GM23338 (cell line): ENCODE data around the gene IRAK2. TPM values are rescaled to one million over a fixed set of nuclear protein-coding genes. Genes with fewer than 3 reads are reported as not detected.

ENCODE experiments used
- ATAC-seq: fragments of 200-7000 bp; cut with Tn5 transposase; 3 replicates; pipeline ENCODE4 v1.9.1; 2020
- DNase-seq: peaks from one replicate; pipeline ENCODE4 v3.0.0-alpha.2; 2015; ENCODE audit warnings: low spot score
- H2AFZ ChIP-seq: fragments of 200-600 bp; sonication (generic); 2 replicates; pipeline ENCODE4 v1.8.0; 2016; ENCODE audit warnings: antibody characterized with exemption, mild to moderate bottlenecking, moderate library complexity
- H3F3A ChIP-seq: fragments of 200-600 bp; sonication (generic); replicated peaks from 2 replicates; pipeline ENCODE4 v1.8.0; 2017; ENCODE audit warnings: antibody characterized with exemption, mixed run types, low read depth
- H3K27ac ChIP-seq: fragments of 200-600 bp; sonication (generic); 2 replicates; pipeline ENCODE4 v1.6.1; 2016; ENCODE audit warnings: low read depth
- H3K27me3 ChIP-seq: fragments of 200-600 bp; sonication (generic); 2 replicates; pipeline ENCODE4 v1.8.0; 2016; ENCODE audit warnings: mild to moderate bottlenecking, mixed run types, moderate library complexity; ENCODE audit not compliant: insufficient read depth
- H3K36me3 ChIP-seq: fragments of 200-600 bp; sonication (generic); 2 replicates; pipeline ENCODE4 v1.8.0; 2016; ENCODE audit warnings: mild to moderate bottlenecking; ENCODE audit not compliant: insufficient read depth
- H3K4me1 ChIP-seq: fragments of 200-600 bp; sonication (generic); 2 replicates; pipeline ENCODE4 v1.8.0; 2016; ENCODE audit warnings: mild to moderate bottlenecking, moderate library complexity; ENCODE audit not compliant: insufficient read depth
- H3K4me2 ChIP-seq: fragments of 200-600 bp; sonication (generic); 2 replicates; pipeline ENCODE4 v1.7.1; 2017; ENCODE audit warnings: mixed run types
- H3K4me3 ChIP-seq: fragments of 200-600 bp; sonication (generic); 2 replicates; pipeline ENCODE4 v1.6.1; 2016; ENCODE audit warnings: mixed run types
- H3K79me2 ChIP-seq: fragments of 200-600 bp; sonication (generic); replicated peaks from 2 replicates; pipeline ENCODE4 v1.8.0; 2017; ENCODE audit warnings: mild to moderate bottlenecking; ENCODE audit not compliant: insufficient read depth
- H3K9me2 ChIP-seq: fragments of 200-600 bp; sonication (generic); 2 replicates; pipeline ENCODE4 v1.8.0; 2017; ENCODE audit not compliant: insufficient read depth
- H4K20me1 ChIP-seq: fragments of 200-600 bp; sonication (generic); replicated peaks from 2 replicates; pipeline ENCODE4 v1.8.0; 2017; ENCODE audit warnings: mild to moderate bottlenecking; ENCODE audit not compliant: insufficient read depth
- H3K27ac Mint-ChIP-seq: 2 replicates; pipeline ENCODE4 v1.8.0; 2020; ENCODE audit warnings: inconsistent platforms, mild to moderate bottlenecking, moderate library complexity, mixed read lengths
- H3K27me3 Mint-ChIP-seq: 3 replicates; pipeline ENCODE4 v1.8.0; 2022; ENCODE audit warnings: low read depth, mild to moderate bottlenecking, moderate library complexity, mixed read lengths, inconsistent platforms; ENCODE audit not compliant: insufficient read depth, poor library complexity
- H3K36me3 Mint-ChIP-seq: 3 replicates; pipeline ENCODE4 v1.8.0; 2021; ENCODE audit warnings: low read depth, mild to moderate bottlenecking, inconsistent platforms, moderate library complexity, mixed read lengths
- H3K4me1 Mint-ChIP-seq: 3 replicates; pipeline ENCODE4 v1.8.0; 2020; ENCODE audit warnings: mild to moderate bottlenecking, inconsistent platforms, mixed read lengths
- H3K4me3 Mint-ChIP-seq: 3 replicates; pipeline ENCODE4 v1.8.0; 2021; ENCODE audit warnings: moderate library complexity, mild to moderate bottlenecking, inconsistent platforms, mixed read lengths
- H3K9me3 Mint-ChIP-seq: 3 replicates; pipeline ENCODE4 v1.8.0; 2020; ENCODE audit warnings: moderate library complexity, mild to moderate bottlenecking, inconsistent platforms, mixed read lengths
- NANOG ChIP-seq: IDR thresholded peaks from 2 replicates; pipeline ENCODE4 v1.6.1; 2016; ENCODE audit warnings: antibody characterized with exemption, borderline replicate concordance
- POLR2AphosphoS5 ChIP-seq: IDR thresholded peaks from 2 replicates; pipeline ENCODE4 v1.6.1; 2016; ENCODE audit warnings: antibody characterized with exemption, low read depth
- STAT1 ChIP-seq: IDR thresholded peaks from one replicate; pipeline ENCODE4 v1.6.1; 2016; ENCODE audit warnings: antibody characterized with exemption; ENCODE audit not compliant: unreplicated experiment
- ZNF331 ChIP-seq: fragments of 250-450 bp; sonication (Bioruptor Pico); IDR thresholded peaks from 2 replicates; pipeline ENCODE4 v1.5.0; 2020; ENCODE audit warnings: low read depth, mild to moderate bottlenecking, moderate library complexity
- ZNF462 ChIP-seq: fragments of 250-450 bp; sonication (Bioruptor Pico); IDR thresholded peaks from 2 replicates; pipeline ENCODE4 v1.5.0; 2020; ENCODE audit warnings: mild to moderate bottlenecking, moderate library complexity
- polyA plus RNA-seq: library from polyadenylated mRNA; unstranded; fragments of >200 nt; fragmentation: Nextera tagmentation; extraction: Ambion mirVana; gene quantifications from 2 replicates; pipeline ENCODE4 v1.2.1, GENCODE V29; 2016
- total RNA-seq: library from RNA; depleted of rRNA; stranded (reverse); fragments of >200 nt; shearing (Covaris generic); gene quantifications from 2 replicates; pipeline ENCODE4 v1.2.3, GENCODE V29; 2014
- TF ChIP-seq, protein P1 (sequence below): IDR thresholded peaks from one replicate; pipeline ENCODE4 v1.6.1; 2018; ENCODE audit warnings: antibody characterized with exemption; ENCODE audit not compliant: unreplicated experiment
- TF ChIP-seq, protein P2 (sequence below): IDR thresholded peaks from 2 replicates; pipeline ENCODE4 v1.6.1; 2016; ENCODE audit warnings: antibody characterized with exemption

IRAK2 gene
- total and polyA plus RNA-seq, 2 experiments from 2014 or later = 0.37 to 1.4 TPM

- peaks cover 18% of the 10 kb centered on the region for H3K36me3 ChIP-seq
- Mint-ChIP-seq H3K27me3 (peaks cover 27% of the 10 kb centered on the region), H3K27ac (peak overlapping the region; percentile 50; the same call in 1 of the 2 replicates), H3K4me3 (peak overlapping the region; percentile 92), H3K36me3 (peaks cover 71% of the 10 kb centered on the region), H3K9me3 (peaks cover 39% of the 10 kb centered on the region), H3K4me1 (peaks cover 22% of the 10 kb centered on the region; the same call in 2 of the 3 replicates)
- peak overlapping the region; percentile 96 for H3K4me3 ChIP-seq
- H2AFZ ChIP-seq = peak overlapping the region; percentile 93
- peaks cover 17% of the 10 kb centered on the region for H3K4me1 ChIP-seq
- H3K27ac ChIP-seq = peak overlapping the region; percentile 79
- ATAC-seq = peak; percentile 26
- H4K20me1 ChIP-seq = peaks cover 5% of the 10 kb centered on the region; the same call in 1 of the 2 replicates
- TF ChIP-seq, protein P1, sequence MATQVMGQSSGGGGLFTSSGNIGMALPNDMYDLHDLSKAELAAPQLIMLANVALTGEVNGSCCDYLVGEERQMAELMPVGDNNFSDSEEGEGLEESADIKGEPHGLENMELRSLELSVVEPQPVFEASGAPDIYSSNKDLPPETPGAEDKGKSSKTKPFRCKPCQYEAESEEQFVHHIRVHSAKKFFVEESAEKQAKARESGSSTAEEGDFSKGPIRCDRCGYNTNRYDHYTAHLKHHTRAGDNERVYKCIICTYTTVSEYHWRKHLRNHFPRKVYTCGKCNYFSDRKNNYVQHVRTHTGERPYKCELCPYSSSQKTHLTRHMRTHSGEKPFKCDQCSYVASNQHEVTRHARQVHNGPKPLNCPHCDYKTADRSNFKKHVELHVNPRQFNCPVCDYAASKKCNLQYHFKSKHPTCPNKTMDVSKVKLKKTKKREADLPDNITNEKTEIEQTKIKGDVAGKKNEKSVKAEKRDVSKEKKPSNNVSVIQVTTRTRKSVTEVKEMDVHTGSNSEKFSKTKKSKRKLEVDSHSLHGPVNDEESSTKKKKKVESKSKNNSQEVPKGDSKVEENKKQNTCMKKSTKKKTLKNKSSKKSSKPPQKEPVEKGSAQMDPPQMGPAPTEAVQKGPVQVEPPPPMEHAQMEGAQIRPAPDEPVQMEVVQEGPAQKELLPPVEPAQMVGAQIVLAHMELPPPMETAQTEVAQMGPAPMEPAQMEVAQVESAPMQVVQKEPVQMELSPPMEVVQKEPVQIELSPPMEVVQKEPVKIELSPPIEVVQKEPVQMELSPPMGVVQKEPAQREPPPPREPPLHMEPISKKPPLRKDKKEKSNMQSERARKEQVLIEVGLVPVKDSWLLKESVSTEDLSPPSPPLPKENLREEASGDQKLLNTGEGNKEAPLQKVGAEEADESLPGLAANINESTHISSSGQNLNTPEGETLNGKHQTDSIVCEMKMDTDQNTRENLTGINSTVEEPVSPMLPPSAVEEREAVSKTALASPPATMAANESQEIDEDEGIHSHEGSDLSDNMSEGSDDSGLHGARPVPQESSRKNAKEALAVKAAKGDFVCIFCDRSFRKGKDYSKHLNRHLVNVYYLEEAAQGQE = no peak
- TF ChIP-seq NANOG (no peak), ZNF462 (CRISPR knock-in tag) (no peak), POLR2AphosphoS5 (no peak), STAT1 (no peak), ZNF331 (CRISPR knock-in tag) (no peak)
- TF ChIP-seq, protein P2, sequence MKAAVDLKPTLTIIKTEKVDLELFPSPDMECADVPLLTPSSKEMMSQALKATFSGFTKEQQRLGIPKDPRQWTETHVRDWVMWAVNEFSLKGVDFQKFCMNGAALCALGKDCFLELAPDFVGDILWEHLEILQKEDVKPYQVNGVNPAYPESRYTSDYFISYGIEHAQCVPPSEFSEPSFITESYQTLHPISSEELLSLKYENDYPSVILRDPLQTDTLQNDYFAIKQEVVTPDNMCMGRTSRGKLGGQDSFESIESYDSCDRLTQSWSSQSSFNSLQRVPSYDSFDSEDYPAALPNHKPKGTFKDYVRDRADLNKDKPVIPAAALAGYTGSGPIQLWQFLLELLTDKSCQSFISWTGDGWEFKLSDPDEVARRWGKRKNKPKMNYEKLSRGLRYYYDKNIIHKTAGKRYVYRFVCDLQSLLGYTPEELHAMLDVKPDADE = no peak
- 0 out of 2 replicates have a peak, but pooled peaks cover 4% of the 10 kb centered on the region for H3F3A ChIP-seq
- peaks cover 8% of the 10 kb centered on the region; the same call in 1 of the 2 replicates for H3K27me3 ChIP-seq
- no peaks in the 10 kb centered on the region for H3K9me2 ChIP-seq
- H3K79me2 ChIP-seq = peaks cover 43% of the 10 kb centered on the region
- peak overlapping the region; percentile 98 for H3K4me2 ChIP-seq
- DNase-seq = peak; percentile 55
Measured at GRCh38 chr3:10248984-10249748, 84.4 kb downstream of the IRAK2 start.
